Measurements from ENCODE around the gene CNST. TPM values are rescaled to one million over a fixed set of nuclear protein-coding genes. Genes with fewer than 3 reads are reported as not detected.

Gene CNST
- total and polyA plus RNA-seq, 9 of the 15 experiments (the other 6 are each of a cell fraction or from before 2014, with no cell fraction given) = 17.0 to 55.3 (median 30.8) TPM

GRCh38 chr1:246577720-246578106 lies 11.5 kb downstream of the CNST start (continued):
- TF ChIP-seq ZNF76 (CRISPR knock-in tag; IDR thresholded peaks at IDR 0.05; ENCODE audit: borderline replicate concordance) (no peak), ZNF316 (IDR thresholded peaks at IDR 0.05) (peak; percentile 92), POLR2G (IDR thresholded peaks at IDR 0.05; ENCODE audit: low read depth, low read length) (no peak), ZNF77 (CRISPR knock-in tag; IDR thresholded peaks at IDR 0.05) (no peak), TEAD2 (tag; IDR thresholded peaks at IDR 0.05) (no peak), HDAC1 (IDR thresholded peaks at IDR 0.05) (no peak; a peak in 1 of 4 replicates), GABPA (tag; conservative IDR thresholded peaks at IDR 0.05; ENCODE audit: low read depth) (peak; percentile 43; the same call in 1 of the 2 replicates), TBL1XR1 (IDR thresholded peaks at IDR 0.05; ENCODE audit: low read length in 2 of 2) (peak in 1 of 2 experiments; percentile 95; a peak in 2 of 4 replicates), PHTF2 (CRISPR knock-in tag; IDR thresholded peaks at IDR 0.05) (no peak), SP2 (IDR thresholded peaks at IDR 0.05; ENCODE audit: extremely low read depth, low read depth, low read length, poor library complexity, severe bottlenecking) (no peak), MTA2 (IDR thresholded peaks at IDR 0.05; ENCODE audit: low read depth) (peak; percentile 85), THAP12 (CRISPR knock-in tag; IDR thresholded peaks at IDR 0.05) (no peak), POLR2H (tag; IDR thresholded peaks at IDR 0.05; ENCODE audit: low read depth) (peak; percentile 63), TAL1 (IDR thresholded peaks at IDR 0.05) (peak; percentile 89), CC2D1A (IDR thresholded peaks at IDR 0.05) (no peak), RBBP5 (IDR thresholded peaks at IDR 0.05; ENCODE audit: borderline replicate concordance, insufficient read depth, low read length, poor library complexity, severe bottlenecking) (peak; percentile 46)
- TF ChIP-seq, protein P1, sequence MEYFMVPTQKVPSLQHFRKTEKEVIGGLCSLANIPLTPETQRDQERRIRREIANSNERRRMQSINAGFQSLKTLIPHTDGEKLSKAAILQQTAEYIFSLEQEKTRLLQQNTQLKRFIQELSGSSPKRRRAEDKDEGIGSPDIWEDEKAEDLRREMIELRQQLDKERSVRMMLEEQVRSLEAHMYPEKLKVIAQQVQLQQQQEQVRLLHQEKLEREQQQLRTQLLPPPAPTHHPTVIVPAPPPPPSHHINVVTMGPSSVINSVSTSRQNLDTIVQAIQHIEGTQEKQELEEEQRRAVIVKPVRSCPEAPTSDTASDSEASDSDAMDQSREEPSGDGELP (CRISPR knock-in tag; IDR thresholded peaks at IDR 0.05; ENCODE audit: borderline replicate concordance) = no peak
- TF ChIP-seq, protein P2, sequence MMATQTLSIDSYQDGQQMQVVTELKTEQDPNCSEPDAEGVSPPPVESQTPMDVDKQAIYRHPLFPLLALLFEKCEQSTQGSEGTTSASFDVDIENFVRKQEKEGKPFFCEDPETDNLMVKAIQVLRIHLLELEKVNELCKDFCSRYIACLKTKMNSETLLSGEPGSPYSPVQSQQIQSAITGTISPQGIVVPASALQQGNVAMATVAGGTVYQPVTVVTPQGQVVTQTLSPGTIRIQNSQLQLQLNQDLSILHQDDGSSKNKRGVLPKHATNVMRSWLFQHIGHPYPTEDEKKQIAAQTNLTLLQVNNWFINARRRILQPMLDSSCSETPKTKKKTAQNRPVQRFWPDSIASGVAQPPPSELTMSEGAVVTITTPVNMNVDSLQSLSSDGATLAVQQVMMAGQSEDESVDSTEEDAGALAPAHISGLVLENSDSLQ (IDR thresholded peaks at IDR 0.05) = peak; percentile 62

Data from K562 (cell line).